ENCODE measurements around the gene METTL25B.

Gene METTL25B

DNA sequence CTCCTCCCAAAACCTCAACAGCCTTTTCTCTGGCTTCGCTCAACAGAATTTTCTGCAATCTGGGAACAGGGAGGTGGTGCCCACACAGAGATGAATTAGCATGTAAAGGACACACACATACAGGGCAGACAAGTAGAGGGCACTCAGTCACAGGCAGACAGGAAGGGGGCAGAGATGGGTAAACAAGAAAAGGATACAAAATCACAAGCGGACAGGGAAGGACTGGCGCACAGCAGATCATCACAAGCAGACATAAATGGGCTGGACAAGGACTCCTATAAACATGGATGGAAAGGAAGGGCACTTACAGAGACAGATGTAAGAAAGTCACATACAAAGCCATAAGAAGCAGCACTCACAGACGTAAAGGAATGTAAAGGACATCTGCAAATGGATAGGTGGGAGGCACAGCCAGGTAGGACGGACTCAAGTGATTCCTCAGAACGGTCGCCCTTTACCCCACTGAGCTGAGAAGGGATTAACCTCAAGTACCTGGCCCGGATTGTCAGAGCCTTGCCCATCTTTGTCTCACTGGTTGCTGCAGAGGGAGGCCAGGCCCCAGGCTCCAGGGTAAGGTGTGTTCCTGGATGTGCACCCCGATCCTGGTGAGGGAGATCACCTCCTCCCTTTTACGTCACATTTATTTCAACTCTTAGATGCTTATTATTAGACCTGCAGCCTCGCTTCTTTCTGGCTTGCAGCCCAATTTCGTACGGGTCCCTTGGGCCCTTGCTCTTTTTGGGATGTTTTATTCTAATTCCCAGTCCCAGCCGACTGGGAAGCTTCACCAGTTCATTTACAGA is 38.2 kb downstream of the METTL25B start:
- peak overlapping the region; percentile 68 for H3K4me2 ChIP-seq (ENCODE audit: low read depth, low read length, poor library complexity, severe bottlenecking)
- H3F3A ChIP-seq (ENCODE audit: insufficient read depth) = no peaks in the 10 kb centered on the region
- H3K79me2 ChIP-seq (ENCODE audit: insufficient read depth, low read length) = peaks cover 41% of the 10 kb centered on the region

GRCh38 chr1:156767101-156767878 is 39.0 kb downstream of the METTL25B start, which contains the start of gene PRCC:
Gene PRCC (plus strand): TSS chr1:156767535. CDS start chr1:156767772, 237 bp downstream.
- no peaks in the 10 kb centered on the region for H3F3A ChIP-seq (ENCODE audit: insufficient read depth)
- no peaks in the 10 kb centered on the region for H3K9me3 ChIP-seq (ENCODE audit: insufficient read depth, low read length)
- peak within 1 kb of the TSS; percentile 90 for H3K4me3 ChIP-seq (ENCODE audit: insufficient read depth, low read length, poor library complexity, severe bottlenecking)
- H3K4me2 ChIP-seq (ENCODE audit: low read depth, low read length, poor library complexity, severe bottlenecking) = peak within 1 kb of the TSS; percentile 83
- no peaks in the 10 kb centered on the region for H3K27me3 ChIP-seq (ENCODE audit: low read length)
- no peaks in the 10 kb centered on the region for H4K20me1 ChIP-seq (ENCODE audit: low read depth, low read length)
- peak within 1 kb of the TSS; percentile 54 for H2AFZ ChIP-seq (ENCODE audit: low read depth, low read length, severe bottlenecking)
- peaks cover 48% of the 10 kb centered on the region for H3K79me2 ChIP-seq (ENCODE audit: insufficient read depth, low read length)
- H3K27ac ChIP-seq (ENCODE audit: low read depth, low read length) = peak within 1 kb of the TSS; percentile 79
- peak within 1 kb of the TSS; percentile 93 for H3K9ac ChIP-seq (ENCODE audit: low read length)
- 0 out of 2 replicates have a peak, but pooled peaks cover 1% of the 10 kb centered on the region for H3K36me3 ChIP-seq (ENCODE audit: low read length)
- TF ChIP-seq EZH2phosphoT487 (conservative IDR thresholded peaks at IDR 0.05; ENCODE audit: low read length) (no peak), CTCF (IDR thresholded peaks at IDR 0.05; ENCODE audit: insufficient read depth, low read length, poor library complexity, severe bottlenecking) (no peak)
- no peaks in the 10 kb centered on the region for H3K9me2 ChIP-seq (replicated peaks; ENCODE audit: insufficient read depth, low read length)

More for the DNA sequence above, 38.2 kb downstream of the METTL25B start:
- no peaks in the 10 kb centered on the region for H3K36me3 ChIP-seq (ENCODE audit: low read length)
- peak overlapping the region; percentile 80 for H3K4me3 ChIP-seq (ENCODE audit: insufficient read depth, low read length, poor library complexity, severe bottlenecking)
- H3K27ac ChIP-seq (ENCODE audit: low read depth, low read length) = peak overlapping the region; percentile 42
- no peaks in the 10 kb centered on the region for H3K27me3 ChIP-seq (ENCODE audit: low read length)
- no peaks in the 10 kb centered on the region for H3K9me3 ChIP-seq (ENCODE audit: insufficient read depth, low read length)
- peak overlapping the region; percentile 54 for H2AFZ ChIP-seq (ENCODE audit: low read depth, low read length, severe bottlenecking)
- peak overlapping the region; percentile 71 for H3K9ac ChIP-seq (ENCODE audit: low read length)
- no peak for TF ChIP-seq CTCF (IDR thresholded peaks at IDR 0.05; ENCODE audit: insufficient read depth, low read length, poor library complexity, severe bottlenecking)
- TF ChIP-seq EZH2phosphoT487 (conservative IDR thresholded peaks at IDR 0.05; ENCODE audit: low read length) = no peak
- H3K9me2 ChIP-seq (replicated peaks; ENCODE audit: insufficient read depth, low read length) = no peaks in the 10 kb centered on the region
- H4K20me1 ChIP-seq (ENCODE audit: low read depth, low read length) = no peaks in the 10 kb centered on the region

DNA sequence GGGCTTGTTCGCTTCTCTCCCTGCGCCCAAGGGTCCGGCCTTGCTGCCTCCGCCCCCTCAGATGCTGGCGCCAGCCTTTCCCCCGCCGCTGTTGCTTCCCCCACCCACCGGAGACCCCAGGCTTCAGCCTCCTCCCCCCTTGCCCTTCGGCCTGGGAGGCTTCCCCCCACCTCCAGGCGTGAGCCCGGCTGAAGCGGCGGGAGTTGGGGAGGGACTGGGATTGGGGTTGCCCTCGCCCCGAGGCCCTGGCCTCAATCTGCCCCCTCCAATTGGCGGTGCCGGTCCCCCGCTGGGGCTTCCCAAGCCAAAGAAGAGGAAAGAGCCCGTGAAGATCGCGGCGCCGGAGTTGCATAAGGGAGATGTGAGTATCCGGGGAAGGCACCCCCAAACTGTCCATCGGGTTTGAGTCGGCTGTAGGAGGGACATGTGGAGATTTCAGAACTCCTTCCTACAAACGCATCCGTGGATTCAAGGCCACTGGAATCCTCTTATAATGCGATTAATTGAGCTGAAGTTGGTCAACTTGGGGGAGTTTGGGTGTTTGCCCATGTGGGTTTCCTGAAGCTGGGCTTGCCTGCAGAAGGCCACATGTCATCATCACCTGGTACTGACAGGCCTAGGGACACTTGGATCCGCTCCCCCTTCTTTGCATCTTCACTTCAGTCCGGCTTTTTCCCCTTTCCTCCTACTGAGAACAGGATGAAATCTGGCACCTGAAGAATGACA is 39.8 kb downstream of the METTL25B start:
- peak overlapping the region; percentile 90 for H3K4me3 ChIP-seq (ENCODE audit: insufficient read depth, low read length, poor library complexity, severe bottlenecking)
- peak overlapping the region; percentile 79 for H3K27ac ChIP-seq (ENCODE audit: low read depth, low read length)
- H4K20me1 ChIP-seq (ENCODE audit: low read depth, low read length) = no peaks in the 10 kb centered on the region
- no peaks in the 10 kb centered on the region for H3K27me3 ChIP-seq (ENCODE audit: low read length)
- no peaks in the 10 kb centered on the region for H3K9me3 ChIP-seq (ENCODE audit: insufficient read depth, low read length)
- no peaks in the 10 kb centered on the region for H3F3A ChIP-seq (ENCODE audit: insufficient read depth)
- no peak overlapping the region for H2AFZ ChIP-seq (ENCODE audit: low read depth, low read length, severe bottlenecking)
- peak overlapping the region; percentile 93 for H3K9ac ChIP-seq (ENCODE audit: low read length)
- no peaks in the 10 kb centered on the region for H3K9me2 ChIP-seq (replicated peaks; ENCODE audit: insufficient read depth, low read length)
- peaks cover 55% of the 10 kb centered on the region for H3K79me2 ChIP-seq (ENCODE audit: insufficient read depth, low read length)
- no peak for TF ChIP-seq CTCF (IDR thresholded peaks at IDR 0.05; ENCODE audit: insufficient read depth, low read length, poor library complexity, severe bottlenecking)
- peaks cover 6% of the 10 kb centered on the region; the same call in 1 of the 2 replicates for H3K36me3 ChIP-seq (ENCODE audit: low read length)
- H3K4me2 ChIP-seq (ENCODE audit: low read depth, low read length, poor library complexity, severe bottlenecking) = peak overlapping the region; percentile 83

Data from SU-DHL-6 (cell line).